A172 (cell line): ENCODE measurements around the gene RPS19. TPM values are rescaled to one million over a fixed set of nuclear protein-coding genes. Genes with fewer than 3 reads are reported as not detected.

ENCODE experiments used
- DNase-seq: peaks from one replicate; pipeline ENCODE4 v3.0.0-alpha.2; 2015; ENCODE audit warnings: low spot score
- total RNA-seq: library from RNA; depleted of rRNA; stranded (reverse); fragments of >200 nt; shearing (Covaris generic); gene quantifications from 2 replicates; pipeline ENCODE4 v1.2.3, GENCODE V29; 2014

The RPS19 gene
- total RNA-seq, 1 experiment from 2014 or later, result 1,859 TPM

- no peak for DNase-seq
Observed at GRCh38 chr19:41879080-41879479, 19.0 kb downstream of the RPS19 start.

DNA sequence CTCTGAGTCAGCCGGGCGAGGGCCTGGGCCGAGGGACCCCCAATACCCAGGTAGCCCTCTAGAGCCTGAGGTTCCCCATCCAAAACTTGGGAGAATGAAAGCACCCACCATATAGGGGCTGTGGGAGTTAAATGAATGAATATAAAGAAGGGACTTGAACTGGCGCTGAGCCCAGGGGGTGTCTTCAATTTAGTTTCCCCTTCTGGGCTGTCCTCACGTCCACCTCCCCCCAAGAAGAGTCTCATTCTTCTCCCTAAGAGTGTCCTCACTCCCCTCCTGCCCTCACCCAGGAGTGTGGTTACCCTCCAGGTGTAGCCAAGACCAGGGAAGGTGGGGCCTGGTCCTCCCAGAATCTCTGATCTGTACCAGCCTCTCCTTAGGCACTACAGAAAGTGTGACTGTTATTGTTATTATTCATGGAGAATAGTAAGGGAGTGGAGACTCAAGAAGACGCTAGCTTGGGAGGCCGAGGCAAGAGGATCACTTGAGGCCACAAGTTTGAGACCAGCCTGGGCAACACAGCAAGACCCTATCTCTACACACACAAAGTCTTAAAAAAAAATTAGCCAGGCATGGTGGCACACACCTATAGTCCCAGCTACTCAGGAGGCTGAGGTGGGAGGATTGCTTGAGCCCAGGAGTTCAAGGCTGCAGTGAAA lies 19.7 kb downstream of the RPS19 start:
- no peak for DNase-seq

DNA sequence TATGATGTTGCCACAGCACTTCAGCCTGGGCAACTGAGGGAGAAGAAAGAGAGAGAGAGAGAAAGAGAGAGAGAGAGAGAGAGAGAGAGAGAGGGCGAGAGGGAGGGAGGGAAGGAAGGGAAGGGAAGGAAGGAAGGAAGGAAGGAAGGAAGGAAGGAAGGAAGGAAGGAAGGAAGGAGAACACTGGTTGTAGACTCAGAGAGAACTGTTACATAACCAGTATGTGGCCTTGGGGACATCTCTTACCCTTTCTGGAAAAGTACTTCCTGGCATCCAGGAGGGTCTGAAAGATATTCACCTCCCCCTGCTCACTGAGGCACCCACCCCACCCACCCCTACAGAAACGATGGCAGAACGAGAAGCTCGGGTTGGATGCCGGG lies 20.3 kb downstream of the RPS19 start:
- DNase-seq, result no peak

GRCh38 chr19:41882568-41883462 lies 22.8 kb downstream of the RPS19 start, which contains the start of gene ARHGEF1:
ARHGEF1 (plus strand) TSS chr19:41883184; CDS start chr19:41888083, 4,899 bp downstream.
- no peak for DNase-seq

DNA sequence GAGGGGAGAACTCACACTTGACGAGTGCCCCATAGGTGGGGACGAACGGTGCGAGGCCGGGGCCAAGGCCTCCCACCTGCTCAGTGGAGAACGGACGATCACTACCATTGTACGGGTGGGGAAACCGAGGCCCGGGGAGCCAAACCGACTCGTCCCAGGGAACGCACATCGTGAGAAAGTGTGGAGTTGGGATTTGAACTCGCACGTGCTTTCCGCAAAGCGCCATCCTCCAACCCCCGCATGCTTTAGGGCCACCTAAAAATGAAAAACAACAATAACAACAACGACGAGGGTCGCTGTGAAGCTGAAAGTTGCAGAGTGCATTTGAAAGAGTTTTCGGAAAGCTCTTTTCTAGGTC lies 23.4 kb downstream of the RPS19 start:
- DNase-seq, result no peak

- DNase-seq, result peak; percentile 90
Observed at GRCh38 chr19:41883821-41884733, 24.0 kb downstream of the RPS19 start.

- DNase-seq, result peak; percentile 61
Observed at GRCh38 chr19:41886761-41887710, 27.0 kb downstream of the RPS19 start.

GRCh38 chr19:41887711-41888382 lies 27.8 kb downstream of the RPS19 start:
- peak; percentile 95 for DNase-seq

DNA sequence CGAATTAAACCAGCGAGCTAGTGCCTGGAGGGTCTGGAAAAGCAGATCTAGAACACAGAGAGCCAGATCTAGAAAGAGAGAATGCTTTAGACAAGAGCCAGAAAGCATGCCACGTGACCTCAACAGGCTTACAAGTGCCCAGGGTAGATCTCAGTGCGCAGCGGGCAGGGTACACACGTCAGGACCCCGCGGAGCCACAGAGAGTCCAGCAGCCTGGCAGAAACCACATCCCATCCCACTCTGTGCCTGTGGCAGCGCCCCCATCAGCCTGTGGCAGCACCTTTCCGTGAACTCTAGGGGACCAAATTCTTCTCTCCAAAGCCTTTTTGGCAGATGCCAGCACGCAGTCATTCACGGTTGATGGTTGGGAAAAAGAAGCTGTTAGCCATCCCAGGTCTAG lies 28.9 kb downstream of the RPS19 start:
- no peak for DNase-seq

GRCh38 chr19:41889896-41890295 lies 29.8 kb downstream of the RPS19 start:
- DNase-seq, result no peak

GRCh38 chr19:41890936-41891335 lies 30.9 kb downstream of the RPS19 start:
- DNase-seq, result no peak

DNA sequence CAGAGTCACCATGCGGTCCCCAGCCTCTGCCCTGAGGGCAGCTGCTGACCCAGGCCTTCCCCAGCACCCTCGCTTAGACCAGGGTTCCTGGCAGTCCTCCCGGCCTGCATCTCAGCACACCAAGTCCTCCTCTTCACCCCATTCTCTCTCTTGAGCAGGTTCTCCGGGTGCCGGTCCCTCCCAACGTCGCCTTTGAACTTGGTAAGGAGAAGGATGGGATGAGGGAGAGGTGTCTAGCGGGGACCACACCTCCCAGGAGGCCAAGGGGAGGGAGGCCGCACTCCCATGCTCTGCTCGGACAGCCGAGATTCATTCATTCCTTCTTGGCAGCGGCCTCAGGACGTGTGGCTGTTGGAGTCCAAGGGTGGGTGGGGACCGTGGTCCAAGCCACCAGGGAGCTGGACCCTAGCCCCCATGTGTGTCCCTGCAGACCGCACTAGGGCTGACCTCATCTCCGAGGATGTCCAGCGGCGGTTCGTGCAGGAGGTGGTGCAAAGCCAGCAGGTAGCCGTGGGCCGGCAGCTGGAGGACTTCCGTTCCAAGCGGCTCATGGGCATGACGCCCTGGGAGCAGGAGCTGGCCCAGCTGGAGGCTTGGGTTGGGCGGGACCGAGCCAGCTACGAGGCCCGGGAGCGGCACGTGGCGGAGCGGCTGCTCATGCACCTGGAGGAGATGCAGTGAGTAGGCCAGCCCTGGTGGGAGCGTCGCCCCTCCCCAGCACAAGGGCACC lies 32.3 kb downstream of the RPS19 start:
- DNase-seq, result no peak

GRCh38 chr19:41893899-41894298 lies 33.8 kb downstream of the RPS19 start:
- DNase-seq, result no peak

DNA sequence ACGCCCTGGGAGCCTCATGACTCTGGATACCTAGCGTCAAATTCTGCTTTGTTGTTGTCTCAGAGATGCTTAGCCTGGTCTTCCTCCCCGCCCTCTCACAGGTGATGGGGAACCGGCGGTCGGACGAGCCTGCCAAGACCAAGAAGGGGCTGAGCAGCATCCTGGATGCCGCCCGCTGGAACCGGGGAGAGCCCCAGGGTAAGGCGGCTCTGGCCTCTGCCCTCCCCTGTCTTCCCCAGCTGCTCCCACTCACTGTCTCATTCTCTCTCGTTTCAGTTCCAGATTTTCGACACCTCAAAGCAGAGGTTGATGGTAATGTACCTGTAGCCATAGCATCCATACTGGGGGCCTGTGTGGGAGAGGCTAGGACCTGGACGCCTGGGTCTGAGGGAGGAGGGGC lies 34.3 kb downstream of the RPS19 start:
- no peak for DNase-seq

DNA sequence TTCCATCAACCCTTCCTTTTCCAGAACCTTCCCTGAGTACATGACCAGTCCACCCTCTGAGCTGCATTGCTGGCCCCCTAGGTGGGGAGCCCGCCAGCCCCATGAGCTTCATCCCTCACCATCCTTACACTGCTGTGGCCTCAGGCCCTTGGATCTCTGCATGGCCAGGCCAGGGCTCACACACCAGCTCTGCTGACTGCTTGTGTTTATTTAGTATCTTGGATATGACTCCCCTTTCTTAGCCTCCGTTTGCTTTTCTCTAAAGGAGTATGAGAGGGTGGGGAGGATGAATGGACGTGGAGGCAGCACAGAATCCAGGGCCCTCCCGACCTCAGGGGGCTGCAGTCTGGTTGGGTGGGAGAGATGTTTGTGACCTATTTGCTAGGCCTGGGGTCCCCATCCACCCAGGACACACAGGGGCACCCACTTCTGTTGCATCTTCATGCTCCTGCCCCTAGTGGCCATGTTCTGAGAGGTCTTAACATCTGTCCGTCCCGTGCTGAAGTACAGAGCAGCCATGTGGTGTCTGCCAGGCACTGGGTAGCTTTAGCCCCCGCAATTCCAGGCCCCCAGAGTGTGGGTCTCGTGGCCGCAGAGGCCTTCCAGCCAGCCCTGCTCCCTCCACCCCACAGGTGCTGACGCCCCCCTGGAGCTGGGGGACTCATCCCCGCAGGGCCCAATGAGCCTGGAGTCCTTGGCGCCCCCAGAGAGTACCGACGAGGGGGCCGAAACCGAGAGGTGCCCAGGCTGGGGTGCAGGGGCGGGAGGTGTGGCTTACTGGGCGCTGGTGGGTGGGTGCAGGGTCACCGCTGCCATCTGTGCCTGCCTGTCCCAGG lies 35.9 kb downstream of the RPS19 start:
- DNase-seq, result no peak

DNA sequence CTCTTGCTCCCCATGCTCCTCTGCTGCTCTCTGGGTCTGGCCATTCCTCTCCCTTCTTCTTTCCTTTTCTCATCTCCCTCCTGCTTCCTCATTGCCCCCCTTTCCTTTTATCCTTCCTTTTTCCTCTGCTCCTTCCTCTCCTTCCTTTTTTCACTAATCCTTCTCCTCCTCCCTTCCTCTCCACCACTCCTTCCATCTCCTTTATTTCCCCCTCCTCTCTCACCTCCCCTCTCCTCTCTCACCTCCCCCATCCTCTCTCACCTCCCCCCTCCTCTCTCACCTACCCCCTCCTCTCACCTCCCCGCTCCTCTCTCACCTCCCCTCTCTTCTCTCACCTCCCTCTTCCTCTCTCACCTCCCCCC lies 36.5 kb downstream of the RPS19 start:
- DNase-seq, result no peak

GRCh38 chr19:41897181-41897580 lies 37.1 kb downstream of the RPS19 start:
- DNase-seq, result no peak

- no peak for DNase-seq
Observed at GRCh38 chr19:41897820-41898219, 37.8 kb downstream of the RPS19 start.

DNA sequence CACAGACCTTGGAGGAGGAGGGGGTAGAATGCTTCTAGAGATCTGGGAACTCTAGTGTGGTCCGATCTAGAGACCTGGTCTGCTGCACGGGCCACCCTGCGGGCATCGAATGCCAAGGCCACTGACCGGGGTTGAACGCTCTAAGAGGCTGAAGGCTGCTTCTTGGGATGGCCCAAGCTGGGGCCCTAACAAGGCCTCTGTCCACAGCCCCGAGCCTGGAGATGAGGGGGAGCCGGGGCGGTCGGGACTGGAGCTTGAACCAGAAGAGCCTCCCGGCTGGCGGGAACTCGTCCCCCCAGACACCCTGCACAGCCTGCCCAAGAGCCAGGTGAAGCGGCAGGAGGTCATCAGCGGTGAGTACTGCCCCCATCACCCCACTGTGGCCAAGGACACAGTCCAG lies 38.2 kb downstream of the RPS19 start:
- DNase-seq, result no peak
